RPMI7951 (cell line): Measurements from ENCODE around the gene OR4N2. TPM values are rescaled to one million over a fixed set of nuclear protein-coding genes. Genes with fewer than 3 reads are reported as not detected.
"Not testable (repeated sequence)": the region's sequence is repeated elsewhere in the genome, so short reads cannot be mapped to it uniquely, and the experiment has no call there.

ENCODE experiments used
- DNase-seq: peaks from one replicate; pipeline ENCODE4 v3.0.0-alpha.2; 2012; ENCODE audit warnings: low read depth
- total RNA-seq: library from RNA; depleted of rRNA; stranded (reverse); fragments of >200 nt; shearing (Covaris generic); gene quantifications from 2 replicates; pipeline ENCODE4 v1.2.3, GENCODE V29; 2014; rRNA removed

OR4N2 gene, protein sequence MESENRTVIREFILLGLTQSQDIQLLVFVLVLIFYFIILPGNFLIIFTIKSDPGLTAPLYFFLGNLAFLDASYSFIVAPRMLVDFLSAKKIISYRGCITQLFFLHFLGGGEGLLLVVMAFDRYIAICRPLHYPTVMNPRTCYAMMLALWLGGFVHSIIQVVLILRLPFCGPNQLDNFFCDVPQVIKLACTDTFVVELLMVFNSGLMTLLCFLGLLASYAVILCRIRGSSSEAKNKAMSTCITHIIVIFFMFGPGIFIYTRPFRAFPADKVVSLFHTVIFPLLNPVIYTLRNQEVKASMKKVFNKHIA
- under 0.01 and 0.10 TPM in 2 replicates for total RNA-seq

DNA sequence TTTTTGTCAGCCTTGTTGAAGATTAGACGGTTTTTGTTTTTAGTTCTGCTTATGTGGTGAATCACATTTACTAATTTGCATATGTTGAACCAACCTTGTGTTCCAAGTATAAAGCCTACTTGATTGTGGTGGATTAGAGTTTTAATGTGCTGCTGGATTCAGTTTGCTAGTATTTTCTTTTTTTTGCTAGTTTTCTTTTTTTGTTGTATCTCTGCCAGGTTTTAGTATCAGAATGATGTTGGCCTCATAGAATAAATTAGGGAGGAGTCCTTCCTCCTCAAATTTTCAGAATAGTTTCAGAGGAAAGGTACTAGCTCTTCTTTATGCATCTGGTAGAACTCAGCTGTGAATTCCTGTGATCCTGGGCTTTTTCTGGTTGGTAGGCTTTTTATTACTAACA lies at the start of gene OR4N2:
TSS of gene OR4N2 (plus strand) at position 301 of the 400 bp plus-strand sequence. CDS start 23,679 bp downstream, outside the sequence.
- DNase-seq, result not testable (repeated sequence)

DNA sequence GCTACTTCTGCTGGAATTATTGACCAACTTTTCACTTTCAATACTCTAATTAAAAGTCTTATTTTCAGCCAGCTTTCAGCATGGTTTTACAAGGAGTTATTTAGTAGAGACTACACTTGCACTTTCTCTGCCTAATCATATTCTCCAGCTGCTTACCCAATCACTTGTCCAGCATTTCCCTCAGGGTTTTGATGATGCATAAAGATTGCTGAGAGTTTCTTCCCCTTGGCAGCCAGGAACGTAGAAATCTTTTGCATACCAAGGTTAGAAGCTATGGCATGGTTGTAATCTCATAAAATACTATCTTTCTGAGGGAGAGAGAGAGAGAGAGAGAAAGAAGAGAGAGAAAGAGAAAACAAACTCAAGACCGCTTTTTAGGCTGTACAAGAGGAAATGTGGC lies 49.4 kb upstream of the OR4N2 start:
- DNase-seq, result no peak

DNA sequence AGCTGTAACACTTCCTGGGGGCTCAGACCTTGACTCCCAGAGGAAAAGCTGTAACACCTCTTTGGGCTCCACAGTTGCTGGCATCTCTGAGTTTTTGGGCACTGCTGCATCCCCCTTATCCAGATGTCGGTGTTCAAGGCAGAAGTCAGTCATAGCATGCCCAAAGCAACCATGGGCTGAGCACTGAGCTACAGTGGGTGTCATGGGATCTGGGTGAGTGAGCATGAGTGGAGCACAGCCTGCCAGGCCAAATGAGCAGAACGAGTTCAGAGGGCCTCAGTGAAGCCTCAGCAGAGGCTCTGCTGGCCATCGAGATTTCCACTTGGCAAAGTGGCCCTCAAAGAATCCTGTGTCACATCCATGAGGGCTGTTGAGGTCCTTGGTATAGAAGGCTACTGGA lies 32.1 kb upstream of the OR4N2 start:
- DNase-seq, result not testable (repeated sequence)

DNA sequence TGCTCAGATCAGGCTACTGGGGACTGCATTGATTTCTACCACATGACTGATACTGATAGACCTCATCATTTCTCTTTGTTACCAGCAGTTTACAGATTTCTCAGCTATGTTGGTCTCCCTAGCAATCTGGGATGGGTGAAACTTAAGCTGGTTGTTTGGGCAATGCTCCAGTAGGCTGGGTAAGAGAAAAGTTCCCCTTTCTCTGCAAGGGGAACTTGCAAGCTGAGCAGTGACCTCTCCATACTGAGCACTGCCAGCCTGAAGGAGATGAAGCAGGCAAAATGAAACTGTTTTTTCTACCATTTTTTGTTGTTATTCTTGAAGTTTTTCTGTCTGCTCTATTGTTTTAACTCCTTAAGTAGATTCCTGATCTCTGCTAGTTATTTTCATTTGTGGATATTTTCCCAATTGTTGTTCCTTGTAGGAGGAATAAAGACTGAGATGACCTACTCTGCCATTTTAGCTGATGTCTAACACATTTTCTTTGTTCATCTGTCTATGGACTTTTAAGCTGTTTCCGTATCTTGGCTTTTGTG lies 31.6 kb upstream of the OR4N2 start:
- DNase-seq, result no peak

DNA sequence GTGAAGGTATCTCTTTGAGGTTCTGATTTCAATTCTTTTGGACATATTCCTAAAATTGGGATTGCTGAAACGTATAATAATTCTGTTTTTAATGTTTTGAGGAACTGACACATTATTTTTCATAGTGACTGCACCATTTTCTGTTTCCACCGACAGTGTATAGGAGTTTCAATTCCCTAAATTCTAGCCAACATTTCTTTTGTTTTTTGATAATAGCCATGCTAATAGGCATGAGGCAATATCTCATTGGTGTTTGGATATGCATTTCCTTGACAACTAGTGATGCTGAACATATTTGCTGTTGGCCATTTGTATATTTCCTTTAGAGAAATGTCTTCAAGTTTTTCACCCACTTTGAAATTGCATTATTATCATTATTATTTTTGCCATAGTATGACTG lies 31.1 kb upstream of the OR4N2 start:
- DNase-seq, result not testable (repeated sequence)

DNA sequence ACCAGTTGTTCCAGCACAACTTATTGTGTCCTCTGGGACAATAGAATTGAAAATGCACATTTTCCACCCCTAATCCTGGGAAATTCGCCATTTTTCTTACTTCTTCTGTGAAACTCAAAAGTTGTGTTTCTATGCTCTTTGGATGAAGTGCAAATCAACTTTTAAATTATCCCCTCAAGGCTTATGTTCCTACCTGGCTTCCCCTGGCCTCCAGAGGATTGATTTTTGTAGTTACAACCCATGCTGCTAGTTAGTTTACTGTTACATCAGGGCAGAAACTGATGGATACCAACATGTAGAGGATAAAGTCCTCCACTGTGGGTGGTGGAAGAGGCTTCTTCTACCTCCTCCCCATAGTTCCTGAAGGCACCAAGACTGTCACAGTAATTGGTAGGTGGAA lies 30.4 kb upstream of the OR4N2 start, which contains the start of gene OR4M1:
TSS of gene OR4M1 (plus strand) at position 301 of the 400 bp plus-strand sequence. CDS start 6,819 bp downstream, outside the sequence.
- not testable (repeated sequence) for DNase-seq

DNA sequence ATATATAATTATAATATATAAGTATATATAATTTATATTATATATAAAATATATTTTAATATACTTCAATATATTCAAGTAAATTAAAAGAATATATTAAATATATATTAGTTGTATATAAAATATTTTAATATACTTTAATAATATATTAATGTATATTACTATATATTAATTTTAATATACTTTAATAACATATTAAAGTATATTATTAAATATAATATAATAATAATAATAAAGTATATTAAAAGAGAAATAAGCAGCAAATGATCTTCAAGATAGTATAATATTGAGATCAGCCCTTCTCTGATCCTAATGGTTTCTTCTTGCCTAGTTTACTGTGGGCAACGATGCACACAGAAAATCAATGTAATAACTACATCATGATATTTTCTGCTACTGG lies 28.0 kb upstream of the OR4N2 start:
- no peak for DNase-seq

DNA sequence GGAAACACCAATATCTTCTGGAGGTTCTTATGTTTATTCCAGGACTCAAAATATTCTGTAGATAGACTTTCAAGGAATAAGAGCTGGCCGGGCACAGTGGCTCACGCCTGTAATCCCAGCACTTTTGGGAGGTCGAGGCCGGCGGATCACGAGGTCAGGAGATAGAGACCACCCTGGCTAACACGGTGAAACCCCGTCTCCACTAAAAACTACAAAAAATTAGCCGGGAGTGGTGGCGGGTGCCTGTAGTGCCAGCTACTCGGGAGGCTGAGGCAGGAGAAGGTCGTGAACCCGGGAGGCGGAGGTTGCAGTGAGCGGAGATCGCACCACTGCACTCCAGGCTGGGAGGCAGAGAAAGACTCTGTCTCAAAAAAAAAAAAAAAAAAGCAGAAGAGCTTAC lies 17.7 kb upstream of the OR4N2 start:
- not testable (repeated sequence) for DNase-seq

DNA sequence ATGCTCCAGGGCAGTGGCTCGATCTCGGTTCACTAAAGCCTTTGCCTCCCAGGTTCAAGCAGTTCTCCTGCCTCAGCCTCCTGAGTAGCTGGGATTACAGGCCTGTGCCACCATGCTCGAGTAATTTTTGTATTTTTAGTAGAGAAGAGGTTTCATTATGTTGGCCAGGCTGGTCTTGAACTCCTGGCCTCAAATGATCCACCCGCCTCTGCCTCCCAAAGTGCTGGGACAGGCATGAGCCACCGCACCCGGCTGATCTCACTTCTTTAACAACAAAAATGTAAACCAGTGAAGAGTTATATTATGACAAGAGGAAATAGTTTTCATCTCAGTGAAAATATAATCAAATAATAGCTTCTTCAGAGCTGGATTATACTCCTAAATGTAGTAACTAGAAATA lies 16.3 kb upstream of the OR4N2 start:
- not testable (repeated sequence) for DNase-seq

DNA sequence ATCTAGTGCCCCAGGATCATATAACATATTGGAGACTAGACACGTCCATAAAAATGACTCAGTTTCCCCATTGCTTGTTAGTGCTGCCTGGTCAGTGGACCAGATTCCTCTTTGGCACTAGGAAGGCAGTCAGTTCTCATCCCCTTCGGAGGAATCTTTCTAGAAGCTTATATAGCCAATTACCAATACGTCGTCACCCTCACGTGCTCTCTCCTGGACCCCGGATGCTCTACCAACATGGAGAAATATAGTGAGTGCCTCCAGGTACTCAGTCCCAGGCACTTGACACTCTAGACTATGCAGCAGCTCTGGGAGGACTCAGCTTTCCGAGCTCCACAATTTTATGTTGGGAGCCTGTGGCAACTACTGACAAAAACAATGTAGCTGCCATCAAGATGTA lies 15.4 kb upstream of the OR4N2 start:
- DNase-seq, result not testable (repeated sequence)

DNA sequence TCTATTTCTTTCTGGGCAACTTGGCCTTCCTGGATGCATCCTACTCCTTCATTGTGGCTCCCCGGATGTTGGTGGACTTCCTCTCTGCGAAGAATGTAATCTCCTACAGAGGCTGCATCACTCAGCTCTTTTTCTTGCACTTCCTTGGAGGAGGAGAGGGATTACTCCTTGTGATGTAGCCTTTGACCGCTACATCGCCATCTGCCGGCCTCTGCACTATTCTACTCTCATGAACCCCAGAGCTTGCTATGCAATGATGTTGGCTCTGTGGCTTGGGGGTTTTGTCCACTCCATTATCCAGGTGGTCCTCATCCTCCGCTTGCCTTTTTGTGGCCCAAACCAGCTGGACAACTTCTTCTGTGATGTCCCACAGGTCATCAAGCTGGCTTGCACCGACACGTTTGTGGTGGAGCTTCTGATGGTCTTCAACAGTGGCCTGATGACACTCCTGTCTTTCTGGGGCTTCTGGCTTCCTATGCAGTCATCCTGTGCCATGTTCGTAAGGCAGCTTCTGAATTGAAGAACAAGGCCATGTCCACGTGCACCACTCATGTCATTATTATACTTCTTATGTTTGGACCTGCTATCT lies 7.0 kb upstream of the OR4N2 start:
- peak; percentile 14 for DNase-seq

DNA sequence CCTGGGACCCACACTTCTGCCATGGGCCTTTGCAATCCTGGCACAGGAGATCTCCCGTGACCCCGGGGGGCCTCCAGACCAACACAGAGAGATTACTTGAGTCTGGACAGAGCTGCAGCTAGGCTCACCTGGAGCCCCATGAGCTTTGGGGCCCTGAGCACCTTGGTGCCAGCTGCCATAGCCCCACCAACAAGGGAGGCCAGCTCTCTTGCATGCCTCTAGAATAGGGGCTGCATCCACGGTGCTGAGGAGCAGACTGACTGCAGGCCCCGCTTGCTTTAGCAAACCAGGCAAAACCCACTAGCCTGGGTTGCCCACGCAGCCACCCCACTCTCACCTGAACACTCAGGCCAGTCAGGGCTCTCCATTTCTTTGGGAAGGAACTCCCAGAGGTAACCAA lies 3.7 kb upstream of the OR4N2 start:
- DNase-seq, result no peak

DNA sequence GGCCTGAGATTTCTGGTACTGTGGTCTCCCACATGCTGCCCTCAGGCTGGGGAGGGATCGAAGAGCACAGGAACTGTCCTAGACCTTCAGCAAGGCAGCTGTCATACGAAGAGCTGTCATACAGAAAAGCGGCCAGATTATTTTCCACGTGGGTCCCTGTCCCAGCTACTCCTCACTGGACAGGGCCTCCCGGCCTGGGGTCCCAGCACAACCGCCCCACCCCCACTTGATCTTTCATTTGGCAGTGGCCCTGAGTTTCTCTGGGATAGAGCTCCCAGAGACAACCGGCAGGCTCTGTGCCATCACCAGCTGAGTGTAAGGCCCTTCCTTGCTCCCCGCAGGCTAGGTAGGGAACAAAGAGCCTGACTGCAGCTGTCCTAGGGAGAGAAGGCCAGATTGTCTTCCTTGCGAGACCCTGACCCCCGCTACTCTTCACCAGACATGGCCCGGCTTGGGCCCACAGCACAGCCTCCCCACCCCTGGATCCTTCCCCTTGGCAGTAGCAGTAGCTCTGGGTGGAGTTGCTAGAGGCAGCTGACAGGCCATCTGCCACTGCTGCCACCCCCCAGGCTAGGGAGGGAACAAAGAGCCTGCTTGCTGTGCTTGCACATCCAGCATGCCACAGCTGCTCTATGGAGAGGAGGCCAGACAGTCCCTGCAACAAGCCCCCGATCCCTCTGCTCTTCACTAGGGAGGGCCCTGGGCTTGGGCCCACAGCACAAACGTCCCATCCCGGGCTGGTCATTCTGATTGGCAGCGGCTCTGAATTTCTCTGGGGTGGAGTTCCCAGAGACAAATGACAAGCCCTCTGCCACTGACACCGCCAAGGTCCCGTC lies 3.1 kb upstream of the OR4N2 start:
- peak; percentile 24 for DNase-seq

DNA sequence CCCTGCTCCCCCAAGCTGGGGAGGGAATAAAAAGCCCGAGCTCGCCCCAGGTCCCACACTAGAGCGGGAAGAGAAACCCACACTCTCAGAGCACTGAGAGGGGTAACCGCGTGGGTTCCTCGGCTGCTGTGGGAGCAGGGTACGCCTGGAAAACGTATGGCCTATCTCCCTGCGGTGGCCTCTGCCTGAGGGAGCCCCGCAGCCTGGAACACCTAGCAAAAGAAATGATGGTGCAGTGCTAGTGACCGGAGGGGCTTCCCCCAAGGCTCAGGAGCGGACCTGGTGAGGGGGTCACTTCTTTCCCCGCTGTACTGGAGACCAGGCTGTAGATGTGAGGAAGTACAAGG lies 2.5 kb upstream of the OR4N2 start:
- no peak for DNase-seq

DNA sequence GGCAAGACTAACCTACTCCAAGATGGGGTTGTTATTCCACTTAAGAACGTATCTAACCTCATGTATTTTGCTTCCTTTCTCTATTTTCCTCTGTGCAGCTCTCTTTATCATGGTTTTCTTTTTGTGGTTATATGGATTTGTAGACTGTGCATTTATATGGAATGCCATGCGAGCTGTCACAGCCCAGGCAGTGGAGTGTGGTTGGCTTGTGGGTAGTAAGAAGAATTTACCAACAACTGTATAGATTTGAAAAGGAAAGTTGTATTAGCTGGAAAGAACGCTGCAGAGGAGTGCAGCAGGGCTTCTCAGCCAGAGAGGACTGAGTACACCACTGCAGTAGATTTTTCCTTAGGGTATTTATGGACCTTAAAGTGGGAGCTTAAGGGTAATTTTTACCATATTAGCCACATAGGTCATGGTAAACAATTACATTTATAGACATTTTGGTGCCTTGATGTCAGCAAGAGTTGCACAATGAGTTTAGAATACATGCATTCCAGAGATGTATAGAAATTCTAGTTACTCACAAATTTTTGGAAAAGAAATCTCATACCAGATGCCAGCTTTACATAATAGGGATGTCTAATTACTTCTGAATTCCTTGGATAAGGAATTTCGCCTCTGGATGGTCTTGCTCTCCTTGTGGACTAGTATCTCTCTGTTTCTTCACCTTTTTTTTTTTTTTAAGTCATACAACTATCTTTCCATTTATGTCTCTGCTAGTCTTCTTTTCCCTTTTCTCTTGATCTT lies 9.8 kb downstream of the OR4N2 start:
- DNase-seq, result peak; percentile 24

DNA sequence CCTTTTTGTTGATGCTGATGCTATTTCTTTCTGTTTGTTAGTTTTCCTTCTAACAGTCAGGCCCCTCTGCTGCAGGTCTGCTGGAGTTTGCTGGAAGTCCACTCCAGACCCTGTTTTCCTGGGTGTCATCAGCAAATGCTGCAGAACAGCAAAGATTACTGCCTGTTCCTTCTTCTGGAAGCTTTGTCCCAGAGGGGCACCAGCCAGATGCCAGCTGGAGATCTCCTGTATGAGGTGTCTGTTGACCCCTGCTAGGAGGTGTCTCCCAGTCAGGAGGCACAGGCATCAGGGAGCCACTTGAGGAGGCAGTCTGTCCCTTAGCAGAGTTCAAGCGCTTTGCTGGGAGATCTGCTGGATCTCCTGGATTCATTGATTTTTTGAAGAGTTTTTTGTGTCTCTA lies 16.3 kb downstream of the OR4N2 start:
- DNase-seq, result not testable (repeated sequence)

DNA sequence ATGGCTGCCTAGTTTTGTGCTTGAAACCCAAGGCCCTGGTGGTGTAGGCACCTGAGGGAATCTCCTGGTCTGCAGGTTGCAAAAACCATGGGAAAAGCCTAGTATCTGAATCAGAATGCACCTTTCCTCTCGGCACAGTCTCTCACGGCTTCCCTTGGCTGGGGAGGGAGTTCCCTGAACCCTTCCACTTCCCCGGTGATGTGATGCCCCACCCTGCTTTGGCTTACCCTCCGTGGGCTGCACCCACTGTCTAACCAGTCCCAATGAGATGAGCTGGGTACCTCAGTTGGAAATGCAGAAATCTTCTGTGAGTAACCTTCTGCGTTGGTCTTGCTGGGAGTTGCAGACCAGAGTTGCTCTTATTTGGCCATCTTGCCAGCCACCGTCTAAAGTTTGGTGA lies 17.4 kb downstream of the OR4N2 start:
- DNase-seq, result not testable (repeated sequence)

DNA sequence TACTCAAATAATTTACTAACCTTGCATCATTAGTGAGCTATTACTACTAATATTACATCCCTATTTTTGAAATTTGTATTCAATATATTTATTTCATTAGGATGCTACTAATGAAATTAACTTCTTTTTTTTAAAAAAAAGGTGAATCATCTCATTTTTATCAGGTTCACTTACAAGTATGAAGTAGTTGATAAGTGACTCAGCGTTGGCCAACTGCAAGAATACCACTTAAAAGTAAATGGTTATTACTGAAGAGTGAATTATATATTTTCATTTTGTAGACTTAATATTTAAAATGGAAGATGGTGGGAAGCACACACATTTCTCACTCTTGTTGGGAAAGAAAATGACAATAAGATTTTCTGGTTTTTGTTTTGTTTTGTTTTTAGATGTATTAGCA lies 19.6 kb downstream of the OR4N2 start:
- DNase-seq, result no peak

DNA sequence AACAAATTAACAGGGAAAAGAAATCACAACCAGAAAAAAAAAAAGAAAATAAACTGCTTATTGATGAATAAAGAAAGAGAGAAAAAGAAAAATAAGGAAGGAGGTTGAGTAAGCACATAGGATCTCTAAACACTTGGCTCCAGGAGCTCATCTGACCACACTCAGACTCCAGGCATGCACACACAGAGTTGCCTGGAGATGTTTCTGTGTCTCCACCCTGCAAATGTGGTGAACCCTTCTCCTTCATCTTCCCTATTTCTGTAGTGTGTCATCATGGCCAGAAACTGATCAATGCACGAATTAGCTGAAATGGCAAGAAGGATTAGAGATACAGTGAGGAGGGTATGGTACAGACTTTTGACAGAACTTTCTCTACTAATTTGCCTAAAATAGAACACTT lies 20.2 kb downstream of the OR4N2 start:
- DNase-seq, result peak; percentile 79

DNA sequence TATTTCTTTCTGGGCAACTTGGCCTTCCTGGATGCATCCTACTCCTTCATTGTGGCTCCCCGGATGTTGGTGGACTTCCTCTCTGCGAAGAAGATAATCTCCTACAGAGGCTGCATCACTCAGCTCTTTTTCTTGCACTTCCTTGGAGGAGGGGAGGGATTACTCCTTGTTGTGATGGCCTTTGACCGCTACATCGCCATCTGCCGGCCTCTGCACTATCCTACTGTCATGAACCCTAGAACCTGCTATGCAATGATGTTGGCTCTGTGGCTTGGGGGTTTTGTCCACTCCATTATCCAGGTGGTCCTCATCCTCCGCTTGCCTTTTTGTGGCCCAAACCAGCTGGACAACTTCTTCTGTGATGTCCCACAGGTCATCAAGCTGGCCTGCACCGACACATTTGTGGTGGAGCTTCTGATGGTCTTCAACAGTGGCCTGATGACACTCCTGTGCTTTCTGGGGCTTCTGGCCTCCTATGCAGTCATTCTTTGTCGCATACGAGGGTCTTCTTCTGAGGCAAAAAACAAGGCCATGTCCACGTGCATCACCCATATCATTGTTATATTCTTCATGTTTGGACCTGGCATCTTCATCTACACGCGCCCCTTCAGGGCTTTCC lies 24.2 kb downstream of the OR4N2 start:
- DNase-seq, result not testable (repeated sequence)

DNA sequence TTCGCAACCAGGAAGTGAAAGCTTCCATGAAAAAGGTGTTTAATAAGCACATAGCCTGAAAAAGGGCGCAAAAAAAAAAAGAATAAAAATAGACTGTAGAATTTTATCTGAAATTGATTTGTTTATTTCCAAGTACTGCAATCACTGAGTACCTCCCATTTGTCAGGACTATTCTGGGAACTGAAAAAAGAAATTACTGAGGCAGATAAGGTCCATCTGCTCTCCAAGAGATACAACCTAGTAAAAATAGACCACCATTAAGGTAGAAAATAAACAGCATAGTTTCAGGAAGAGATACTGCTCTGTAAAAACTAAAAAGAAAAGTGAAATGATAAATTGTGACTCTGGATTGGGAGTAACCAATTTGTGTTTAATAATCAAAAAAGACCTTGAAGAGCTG lies 24.7 kb downstream of the OR4N2 start:
- DNase-seq, result no peak
